Activated B cell treated with CpG ODN at 0.5 μM for 24 hours (primary cell): ENCODE results near the gene HOXD12. TPM values are rescaled to one million over a fixed set of nuclear protein-coding genes. Genes with fewer than 3 reads are reported as not detected.

Source experiments
- ATAC-seq: fragments of 200-7000 bp; cut with Tn5 transposase; one replicate; pipeline ENCODE4 v1.10.0; 2021; ENCODE audit warnings: low read depth, mild to moderate bottlenecking, moderate library complexity
- CTCF ChIA-PET: fragments of 350-600 bp; sonication (Branson Sonifier 250); formaldehyde crosslinking; loops from one replicate; lab custom pipeline; 2021; ENCODE audit warnings: antibody characterized with exemption; lab: Charles Lee
- POLR2A ChIA-PET: fragments of 350-600 bp; sonication (Branson Sonifier 250); formaldehyde crosslinking; loops from one replicate; lab custom pipeline; 2021; ENCODE audit warnings: antibody characterized with exemption; lab: Charles Lee
- DNase-seq: peaks from one replicate; pipeline ENCODE4 v3.0.0; 2022
- H3K27ac Mint-ChIP-seq: one replicate; pipeline ENCODE4 v1.8.0; 2020; ENCODE audit warnings: mixed read lengths
- H3K27me3 Mint-ChIP-seq: one replicate; pipeline ENCODE4 v1.8.0; 2021; ENCODE audit warnings: mixed read lengths
- H3K36me3 Mint-ChIP-seq: one replicate; pipeline ENCODE4 v1.8.0; 2021; ENCODE audit warnings: low read depth, mixed read lengths
- H3K4me1 Mint-ChIP-seq: one replicate; pipeline ENCODE4 v1.8.0; 2021; ENCODE audit warnings: mixed read lengths
- H3K4me3 Mint-ChIP-seq: one replicate; pipeline ENCODE4 v1.8.0; 2020; ENCODE audit warnings: mild to moderate bottlenecking, mixed read lengths
- H3K9me3 Mint-ChIP-seq: one replicate; pipeline ENCODE4 v1.8.0; 2020; ENCODE audit warnings: mixed read lengths
- intact Hi-C: fragments of 100-400 bp; cut with micrococcal nuclease; formaldehyde crosslinking; loops from one replicate; pipeline ENCODE4 v1.15.1; 2024
- total RNA-seq: library from RNA; stranded (reverse); gene quantifications from 2 replicates; pipeline ENCODE4 v1.2.3, GENCODE V29; 2022
- TF ChIP-seq, protein P1 (sequence below): fragments of 200-600 bp; IDR thresholded peaks from one replicate; pipeline ENCODE4 v1.8.0; 2022; ENCODE audit warnings: antibody characterized with exemption, mild to moderate bottlenecking

The HOXD12 gene
- total RNA-seq, 1 donor from 2014 or later = not detected

DNA sequence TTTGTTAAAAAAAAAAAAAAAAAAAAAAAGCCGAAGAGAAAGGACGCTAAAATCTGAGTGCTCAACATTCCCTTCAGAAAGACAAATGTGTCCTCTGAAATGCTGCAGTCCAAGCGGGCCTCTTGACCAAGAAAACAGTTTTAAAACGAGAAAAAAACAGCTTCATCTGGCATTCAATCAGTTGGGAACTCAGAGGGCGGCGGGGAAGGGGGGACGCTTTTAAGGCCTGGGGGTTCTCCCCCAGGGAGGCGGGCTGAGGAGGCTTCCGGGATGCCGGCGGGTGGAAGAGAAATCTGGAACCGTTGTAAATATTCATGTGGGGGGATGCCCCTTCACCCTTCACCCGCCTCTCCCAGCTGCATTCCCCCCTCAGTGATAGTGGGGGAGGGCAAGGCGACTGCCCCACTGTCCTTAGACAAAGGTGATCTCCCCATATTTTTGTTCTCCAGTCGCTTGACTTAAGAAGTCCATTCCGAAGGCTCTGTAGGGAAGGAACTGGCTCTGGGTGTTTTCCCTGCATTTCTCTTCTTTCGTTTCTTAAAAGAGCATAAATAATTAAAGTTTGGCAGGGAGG lies 4.2 kb downstream of the HOXD12 start:
- ATAC-seq = no peak
- DNase-seq = no peak
- ChIA-PET POLR2A (no interaction called here), CTCF (no interaction called here)
- H3K27me3 Mint-ChIP-seq = peaks cover 74% of the 10 kb centered on the region
- intact Hi-C loops = no loop called here
- TF ChIP-seq, protein P1, sequence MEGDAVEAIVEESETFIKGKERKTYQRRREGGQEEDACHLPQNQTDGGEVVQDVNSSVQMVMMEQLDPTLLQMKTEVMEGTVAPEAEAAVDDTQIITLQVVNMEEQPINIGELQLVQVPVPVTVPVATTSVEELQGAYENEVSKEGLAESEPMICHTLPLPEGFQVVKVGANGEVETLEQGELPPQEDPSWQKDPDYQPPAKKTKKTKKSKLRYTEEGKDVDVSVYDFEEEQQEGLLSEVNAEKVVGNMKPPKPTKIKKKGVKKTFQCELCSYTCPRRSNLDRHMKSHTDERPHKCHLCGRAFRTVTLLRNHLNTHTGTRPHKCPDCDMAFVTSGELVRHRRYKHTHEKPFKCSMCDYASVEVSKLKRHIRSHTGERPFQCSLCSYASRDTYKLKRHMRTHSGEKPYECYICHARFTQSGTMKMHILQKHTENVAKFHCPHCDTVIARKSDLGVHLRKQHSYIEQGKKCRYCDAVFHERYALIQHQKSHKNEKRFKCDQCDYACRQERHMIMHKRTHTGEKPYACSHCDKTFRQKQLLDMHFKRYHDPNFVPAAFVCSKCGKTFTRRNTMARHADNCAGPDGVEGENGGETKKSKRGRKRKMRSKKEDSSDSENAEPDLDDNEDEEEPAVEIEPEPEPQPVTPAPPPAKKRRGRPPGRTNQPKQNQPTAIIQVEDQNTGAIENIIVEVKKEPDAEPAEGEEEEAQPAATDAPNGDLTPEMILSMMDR = no peak
- peaks cover 3% of the 10 kb centered on the region for H3K9me3 Mint-ChIP-seq
- H3K27ac Mint-ChIP-seq = no peak overlapping the region
- peaks cover 14% of the 10 kb centered on the region for H3K4me1 Mint-ChIP-seq
- H3K36me3 Mint-ChIP-seq = no peaks in the 10 kb centered on the region
- H3K4me3 Mint-ChIP-seq = no peak overlapping the region

DNA sequence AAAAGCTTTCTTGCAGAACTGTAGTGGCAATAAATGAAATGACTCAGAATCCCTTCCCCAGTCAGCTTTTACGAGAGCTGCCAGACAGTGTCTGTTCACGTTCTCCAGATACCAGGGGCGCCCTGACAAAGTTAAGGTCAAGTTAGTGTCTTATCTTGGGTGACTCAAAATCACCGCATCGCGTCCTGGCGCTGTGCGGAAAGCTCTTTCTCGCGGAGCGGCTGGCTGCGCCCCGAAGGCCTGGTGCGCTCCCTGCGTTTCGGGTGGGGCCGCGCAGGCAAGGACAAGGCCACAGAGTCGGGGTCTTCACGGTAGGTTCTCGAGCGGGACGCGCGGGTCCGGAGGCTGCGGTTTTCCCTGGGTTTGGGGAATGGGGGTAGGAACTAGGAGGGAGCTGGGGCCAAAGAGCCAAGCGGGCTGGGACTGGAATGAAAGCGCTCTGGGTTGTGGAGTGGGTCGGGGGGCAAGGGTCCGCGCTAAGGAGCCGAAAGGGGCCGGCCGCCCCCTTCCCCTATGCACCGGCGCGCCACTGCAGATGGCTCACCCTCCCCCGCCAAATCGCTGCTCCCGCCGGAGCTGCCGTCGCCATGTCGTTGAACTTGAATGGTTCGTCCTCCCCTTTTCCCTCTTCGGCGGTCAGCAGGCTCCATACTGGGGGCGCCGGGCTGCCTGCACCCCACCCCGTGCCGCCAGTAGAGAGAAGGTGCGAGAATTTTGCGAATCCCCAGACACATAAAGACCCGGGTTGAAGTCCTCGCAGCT lies 4.9 kb downstream of the HOXD12 start:
- TF ChIP-seq, protein P1 = no peak
- Mint-ChIP-seq H3K4me3 (no peak overlapping the region), H3K27ac (no peak overlapping the region), H3K36me3 (no peaks in the 10 kb centered on the region), H3K9me3 (peaks cover 3% of the 10 kb centered on the region), H3K4me1 (peaks cover 15% of the 10 kb centered on the region), H3K27me3 (peaks cover 74% of the 10 kb centered on the region)
- CTCF ChIA-PET = interaction anchor here (1.5 kb wide), 1 partner anchor 8 kb away, joined by 5 read pairs; no protein-coding TSS in a partner anchor
- ATAC-seq (no peak), DNase-seq (no peak)
- intact Hi-C loops = no loop called here
- POLR2A ChIA-PET = interaction anchor here (0.6 kb wide), 1 partner anchor 48 kb away, joined by 3 read pairs; no protein-coding TSS in a partner anchor

DNA sequence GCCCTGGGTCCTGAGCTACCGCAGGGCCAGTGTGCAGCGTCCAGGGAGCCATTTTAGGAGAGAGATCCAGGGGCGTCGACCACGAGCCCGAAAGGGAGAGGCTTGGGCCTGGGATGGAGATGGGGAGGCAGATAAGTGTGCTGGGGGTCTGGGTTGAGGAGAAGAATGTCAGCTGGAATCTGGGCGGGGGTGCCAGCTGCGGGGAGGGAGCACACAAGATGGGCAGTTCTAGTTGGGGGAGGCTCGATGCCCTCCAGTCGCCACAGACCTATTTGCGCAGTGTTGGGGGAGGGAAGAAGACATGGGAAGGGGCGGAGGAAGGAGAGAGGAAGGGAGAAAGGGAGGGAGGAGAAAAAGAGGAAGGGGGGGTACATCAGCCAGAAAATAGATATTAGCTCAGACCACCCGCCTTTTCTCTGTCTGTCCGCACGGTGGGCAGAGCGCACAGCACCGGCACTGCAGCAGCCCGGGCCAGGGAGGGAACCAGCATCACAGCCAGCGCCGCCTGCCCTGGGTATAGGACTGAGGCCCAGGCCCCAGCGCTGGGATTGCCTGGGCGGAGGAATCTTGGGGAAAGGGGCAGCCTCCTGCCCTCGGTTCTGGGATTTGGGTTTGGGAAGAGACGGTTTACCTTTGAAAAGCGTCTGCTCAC lies 5.6 kb downstream of the HOXD12 start:
- no peaks in the 10 kb centered on the region for H3K36me3 Mint-ChIP-seq
- peaks cover 15% of the 10 kb centered on the region for H3K4me1 Mint-ChIP-seq
- intact Hi-C loops = no loop called here
- H3K27me3 Mint-ChIP-seq = peaks cover 74% of the 10 kb centered on the region
- DNase-seq = no peak
- ChIA-PET POLR2A (interaction anchor here (0.6 kb wide), 1 partner anchor 49 kb away, joined by 3 read pairs; no protein-coding TSS in a partner anchor), CTCF (interaction anchor here (1.5 kb wide), 1 partner anchor 9 kb away, joined by 5 read pairs; no protein-coding TSS in a partner anchor)
- no peak overlapping the region for H3K27ac Mint-ChIP-seq
- peaks cover 3% of the 10 kb centered on the region for H3K9me3 Mint-ChIP-seq
- TF ChIP-seq, protein P1 = no peak
- H3K4me3 Mint-ChIP-seq = peak overlapping the region; percentile 7
- ATAC-seq = no peak

DNA sequence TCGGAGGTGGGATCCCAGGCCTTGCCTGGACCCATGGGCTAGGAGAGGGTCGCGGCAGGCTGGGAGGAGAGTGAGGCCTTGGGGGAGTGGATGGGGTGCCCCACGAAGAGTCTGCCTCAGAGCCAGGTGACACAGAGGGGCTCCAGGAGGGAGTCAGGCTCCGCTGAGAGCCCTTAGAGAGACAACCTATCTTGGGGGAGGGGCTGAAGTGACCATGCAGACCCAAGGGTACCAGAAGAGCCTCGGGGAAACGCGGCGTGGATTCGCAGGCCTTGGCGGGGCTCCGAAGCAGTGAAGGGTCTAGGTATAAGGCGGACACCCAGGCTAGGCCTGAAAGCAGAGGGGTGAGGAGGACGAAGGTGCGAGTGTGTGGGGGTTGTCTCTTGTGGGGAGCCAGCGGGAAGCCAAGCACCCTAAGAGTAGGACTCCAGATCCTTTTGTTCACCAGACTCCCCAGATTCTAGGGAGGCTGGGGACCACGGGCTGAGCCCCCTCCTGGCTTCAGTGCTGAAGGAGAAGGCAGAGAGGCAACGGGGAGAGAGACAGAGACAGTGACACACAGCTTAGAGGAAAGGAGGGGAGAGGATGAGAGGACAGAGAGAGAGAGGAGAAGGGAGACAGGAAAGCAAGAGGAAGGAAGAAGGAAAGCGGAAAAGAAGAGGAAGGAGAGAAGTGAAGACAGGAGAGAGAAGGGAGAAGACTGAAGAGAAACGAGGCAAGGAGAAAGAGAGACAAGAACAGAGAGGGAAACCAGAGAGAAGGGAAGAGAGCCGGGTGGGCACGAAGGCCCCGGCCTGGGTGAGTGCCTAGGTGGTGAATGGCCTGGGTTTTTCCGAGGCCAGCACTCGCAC lies 6.4 kb downstream of the HOXD12 start:
- ATAC-seq = no peak
- ChIA-PET CTCF (interaction anchor here (1.5 kb wide), 1 partner anchor 9 kb away, joined by 5 read pairs; no protein-coding TSS in a partner anchor), POLR2A (interaction anchor here (0.6 kb wide), 1 partner anchor 20 kb away, joined by 3 read pairs; no protein-coding TSS in a partner anchor)
- H3K9me3 Mint-ChIP-seq = peaks cover 3% of the 10 kb centered on the region
- TF ChIP-seq, protein P1 = no peak
- H3K4me3 Mint-ChIP-seq = peak overlapping the region; percentile 59
- intact Hi-C loops = no loop called here
- no peaks in the 10 kb centered on the region for H3K36me3 Mint-ChIP-seq
- H3K27ac Mint-ChIP-seq = peak overlapping the region; percentile 9
- H3K27me3 Mint-ChIP-seq = peaks cover 74% of the 10 kb centered on the region
- H3K4me1 Mint-ChIP-seq = peaks cover 15% of the 10 kb centered on the region
- no peak for DNase-seq
